B cell (primary cell): Measurements from ENCODE around the gene RICTOR.

Experiments
- CTCF ChIP-seq: fragments of 200-600 bp; IDR thresholded peaks from one replicate; pipeline ENCODE4 v1.8.0; 2022; ENCODE audit warnings: antibody characterized with exemption, mild to moderate bottlenecking
- EZH2 ChIP-seq: IDR thresholded peaks from 2 replicates; pipeline ENCODE4 v1.6.1; 2012; ENCODE audit warnings: borderline replicate concordance, low read depth, mild to moderate bottlenecking, moderate library complexity, low read length; ENCODE audit not compliant: insufficient read depth, poor library complexity, severe bottlenecking

DNA sequence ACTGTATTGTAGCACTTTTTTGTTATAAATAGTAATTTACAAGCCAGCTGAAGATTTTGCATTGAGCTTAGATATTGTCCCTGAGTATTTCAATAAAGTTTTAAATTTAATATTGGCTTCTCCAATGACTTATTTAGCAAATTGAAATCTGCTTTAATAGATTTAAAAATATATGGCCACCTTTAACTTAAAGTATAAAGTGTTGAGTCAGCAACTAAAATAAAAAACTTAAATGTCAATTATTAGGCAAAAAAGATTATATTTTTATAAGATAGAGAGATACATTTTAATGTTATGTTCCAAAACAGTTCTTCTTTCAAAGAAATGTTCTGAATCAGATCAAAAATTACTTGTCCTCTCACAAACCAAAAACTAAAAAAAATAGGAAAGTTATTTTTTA is 167.7 kb downstream of the RICTOR start:
- TF ChIP-seq CTCF (no peak), EZH2 (no peak)
